H1 (cell line): ENCODE measurements around the gene CORO2B.

ENCODE experiments used
- BCL11A ChIP-seq, 2 experiments: IDR thresholded peaks; one replicate each; pipeline ENCODE4 v1.6.1; 2011; ENCODE audit warnings: low read depth in 2 of 2, low read length in 2 of 2, mild to moderate bottlenecking in 2 of 2
- CBX5 ChIP-seq: fragments of 300-800, 300-1000 bp; sonication (generic); IDR thresholded peaks from 2 replicates; pipeline ENCODE4 v1.7.1; 2016; ENCODE audit warnings: antibody characterized with exemption, low read length, low read depth
- CTCF ChIP-seq, 3 experiments: IDR thresholded peaks; 1 replicate in 2 of 3; 2 replicates in 1 of 3; pipeline versions ENCODE4 v1.5.1 to v1.6.1; 2011; ENCODE audit warnings: low read length in 3 of 3, mild to moderate bottlenecking in 3 of 3, inconsistent platforms in 2 of 3, low read depth in 1 of 3, moderate library complexity in 1 of 3; ENCODE audit not compliant: insufficient read depth in 1 of 3; ENCODE audit errors: control extremely low read depth in 1 of 3
- JUN ChIP-seq: IDR thresholded peaks from 2 replicates; pipeline ENCODE4 v1.6.1; 2011; ENCODE audit warnings: low read depth, mild to moderate bottlenecking, improper control_type of control experiment, low read length
- POLR2A ChIP-seq, 2 experiments: IDR thresholded peaks; 1 replicate in 1 of 2; 2 replicates in 1 of 2; pipeline ENCODE4 v1.6.1; 2011; ENCODE audit warnings: low read depth in 2 of 2, low read length in 2 of 2, mild to moderate bottlenecking in 2 of 2; ENCODE audit errors: control extremely low read depth in 1 of 2
- POLR2AphosphoS5 ChIP-seq: IDR thresholded peaks from 2 replicates; pipeline ENCODE4 v1.6.1; 2011; ENCODE audit warnings: low read depth, low read length
- RNF2 ChIP-seq: fragments of 200-900, 300-1000 bp; sonication (generic); IDR thresholded peaks from 2 replicates; pipeline ENCODE4 v1.7.1; 2016; ENCODE audit warnings: borderline replicate concordance, low read depth, mild to moderate bottlenecking, antibody characterized with exemption, low read length; ENCODE audit not compliant: poor library complexity, severe bottlenecking; ENCODE audit errors: missing control alignments
- TEAD4 ChIP-seq: IDR thresholded peaks from 2 replicates; pipeline ENCODE4 v1.6.1; 2012; ENCODE audit warnings: low read depth, low read length, inconsistent platforms, mixed read lengths
- YY1 ChIP-seq: IDR thresholded peaks from 2 replicates; pipeline ENCODE4 v1.6.1; 2011; ENCODE audit warnings: low read depth, mild to moderate bottlenecking, low read length

- TF ChIP-seq BCL11A (IDR thresholded peaks at IDR 0.05; ENCODE audit: low read depth in 2 of 2, low read length in 2 of 2) (no peak), CTCF (IDR thresholded peaks at IDR 0.05; ENCODE audit: control extremely low read depth in 1 of 3, insufficient read depth in 1 of 3, low read depth in 1 of 3, low read length in 3 of 3) (no peak), RNF2 (no peak), CBX5 (no peak), JUN (no peak), POLR2A (IDR thresholded peaks at IDR 0.05; ENCODE audit: control extremely low read depth in 1 of 2, low read depth in 2 of 2, low read length in 2 of 2) (no peak), POLR2AphosphoS5 (no peak), YY1 (no peak), TEAD4 (no peak)
Observed at GRCh38 chr15:68572309-68572708, 6.5 kb upstream of the CORO2B start.
